GM19452 (cell line): ENCODE measurements around the gene EPHB6.

Source experiments
- ATAC-seq: cut with Tn5 transposase; IDR thresholded peaks from one replicate; pipeline ENCODE4 v1.9.1; 2021; ENCODE audit not compliant: unreplicated experiment

Gene EPHB6

GRCh38 chr7:142916508-142916907, 61.6 kb downstream of the EPHB6 start:
- ATAC-seq = no peak

- no peak for ATAC-seq
Measured at GRCh38 chr7:142917447-142917846, 62.6 kb downstream of the EPHB6 start.

- ATAC-seq = no peak
Measured at GRCh38 chr7:142918901-142919300, 64.0 kb downstream of the EPHB6 start.

GRCh38 chr7:142919656-142920055, 64.8 kb downstream of the EPHB6 start:
- no peak for ATAC-seq
